Activated naive CD8-positive, alpha-beta T cell treated with anti-CD3 and anti-CD28 coated beads for 36 hours (primary cell): ENCODE data around the gene HDHD2. TPM values are rescaled to one million over a fixed set of nuclear protein-coding genes. Genes with fewer than 3 reads are reported as not detected.
A peak's percentile ranks its signal among the peaks of the same experiment; 100 is the strongest.

Experiments used
- DNase-seq: peaks from one replicate; pipeline ENCODE4 v3.0.0; 2021
- H3K27ac Mint-ChIP-seq: one replicate; pipeline ENCODE4 v1.8.0; 2022; ENCODE audit warnings: mild to moderate bottlenecking, moderate library complexity, mixed read lengths
- H3K27me3 Mint-ChIP-seq: one replicate; pipeline ENCODE4 v1.8.0; 2022; ENCODE audit warnings: mild to moderate bottlenecking, mixed read lengths
- H3K36me3 Mint-ChIP-seq: one replicate; pipeline ENCODE4 v1.8.0; 2021; ENCODE audit warnings: mild to moderate bottlenecking, mixed read lengths
- H3K4me1 Mint-ChIP-seq: one replicate; pipeline ENCODE4 v1.8.0; 2021; ENCODE audit warnings: mixed read lengths
- H3K4me3 Mint-ChIP-seq: one replicate; pipeline ENCODE4 v1.8.0; 2022; ENCODE audit warnings: mild to moderate bottlenecking, moderate library complexity, mixed read lengths
- H3K9me3 Mint-ChIP-seq: one replicate; pipeline ENCODE4 v1.8.0; 2022; ENCODE audit warnings: mixed read lengths
- total RNA-seq, 2 experiments: library from RNA; stranded (reverse); gene quantifications; one replicate each; pipeline ENCODE4 v1.2.3, GENCODE V29; 2021

HDHD2 gene
- total RNA-seq, 2 experiments from 2014 or later, result 23.0 to 25.9 TPM

- Mint-ChIP-seq H3K4me1 (no peaks in the 10 kb centered on the region), H3K4me3 (no peak overlapping the region), H3K27me3 (no peaks in the 10 kb centered on the region), H3K9me3 (no peaks in the 10 kb centered on the region), H3K36me3 (peaks cover 2% of the 10 kb centered on the region), H3K27ac (no peak overlapping the region)
- DNase-seq, result no peak
These were observed 39.6 kb downstream of the HDHD2 start for GRCh38 chr18:47110492-47111274.

DNA sequence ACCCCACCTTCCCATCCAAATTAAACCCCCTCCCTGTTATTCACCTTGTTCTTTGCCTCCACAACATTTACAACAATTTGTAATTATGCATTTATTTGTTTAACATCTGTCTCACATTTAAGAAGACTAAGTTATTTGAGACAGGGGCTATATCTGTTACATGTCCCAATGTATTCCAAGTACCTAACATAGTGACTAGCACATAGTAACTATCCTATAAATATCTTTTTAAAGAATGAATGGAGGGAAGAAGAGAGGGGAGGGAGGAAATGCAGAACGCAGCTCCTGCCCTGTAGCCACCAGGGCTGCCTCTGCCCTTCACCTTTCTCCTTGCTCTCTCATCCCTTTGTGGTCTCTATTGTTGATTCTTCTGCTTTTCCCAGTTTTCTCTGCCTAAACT lies 40.6 kb downstream of the HDHD2 start:
- Mint-ChIP-seq H3K27me3 (no peaks in the 10 kb centered on the region), H3K4me1 (no peaks in the 10 kb centered on the region), H3K4me3 (no peak overlapping the region), H3K9me3 (no peaks in the 10 kb centered on the region), H3K36me3 (peaks cover 2% of the 10 kb centered on the region), H3K27ac (no peak overlapping the region)
- no peak for DNase-seq

DNA sequence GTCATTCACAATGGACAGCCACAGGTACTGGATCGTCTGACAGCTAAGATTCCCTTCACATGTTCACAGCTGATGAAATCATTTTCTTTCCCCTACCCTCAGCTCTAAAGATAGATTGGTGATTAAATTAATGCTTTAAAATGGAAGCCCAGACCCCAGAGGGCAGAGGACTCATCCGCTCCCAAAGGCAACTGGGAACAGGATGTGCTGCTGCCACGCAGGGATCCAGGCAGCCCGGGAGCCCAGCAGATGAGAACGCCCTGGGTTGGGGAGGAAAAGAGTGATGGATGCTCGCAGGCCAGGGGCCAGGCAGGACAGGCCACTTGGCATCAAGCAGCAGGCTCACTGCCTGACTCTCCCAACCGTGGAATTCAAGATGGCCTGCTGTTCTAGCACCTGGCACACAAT lies 41.3 kb downstream of the HDHD2 start:
- no peaks in the 10 kb centered on the region for H3K4me1 Mint-ChIP-seq
- no peak for DNase-seq
- no peak overlapping the region for H3K4me3 Mint-ChIP-seq
- H3K9me3 Mint-ChIP-seq, result no peaks in the 10 kb centered on the region
- H3K36me3 Mint-ChIP-seq, result peaks cover 2% of the 10 kb centered on the region
- H3K27me3 Mint-ChIP-seq, result no peaks in the 10 kb centered on the region
- H3K27ac Mint-ChIP-seq, result no peak overlapping the region

DNA sequence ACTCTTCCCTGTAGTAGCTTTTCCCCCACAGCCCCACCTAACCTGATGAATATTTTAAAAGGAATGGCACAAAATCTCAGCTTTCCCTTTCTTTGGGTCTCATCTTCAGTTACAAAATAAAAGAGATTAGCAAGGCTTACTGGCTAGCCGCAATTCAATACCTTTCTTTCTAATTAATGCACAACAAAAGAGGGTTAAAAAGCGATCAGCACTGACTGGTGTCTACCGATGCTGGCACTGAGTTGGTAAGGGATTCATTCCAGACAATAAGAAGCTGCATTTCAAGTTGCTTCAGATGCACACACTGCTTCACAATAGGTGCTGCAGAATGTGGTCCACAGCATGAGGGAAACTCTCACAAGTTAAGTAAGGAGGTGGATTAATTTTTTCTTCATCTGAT lies 41.9 kb downstream of the HDHD2 start:
- no peaks in the 10 kb centered on the region for H3K4me1 Mint-ChIP-seq
- H3K27me3 Mint-ChIP-seq, result no peaks in the 10 kb centered on the region
- H3K4me3 Mint-ChIP-seq, result no peak overlapping the region
- H3K9me3 Mint-ChIP-seq, result no peaks in the 10 kb centered on the region
- peaks cover 2% of the 10 kb centered on the region for H3K36me3 Mint-ChIP-seq
- no peak overlapping the region for H3K27ac Mint-ChIP-seq
- no peak for DNase-seq

GRCh38 chr18:47100212-47100831 lies 50.0 kb downstream of the HDHD2 start:
- no peaks in the 10 kb centered on the region for H3K27me3 Mint-ChIP-seq
- peak; percentile 37 for DNase-seq
- H3K36me3 Mint-ChIP-seq, result peaks cover 3% of the 10 kb centered on the region
- peaks cover 1% of the 10 kb centered on the region for H3K4me1 Mint-ChIP-seq
- no peaks in the 10 kb centered on the region for H3K9me3 Mint-ChIP-seq
- H3K4me3 Mint-ChIP-seq, result no peak overlapping the region
- no peak overlapping the region for H3K27ac Mint-ChIP-seq

- no peak overlapping the region for H3K27ac Mint-ChIP-seq
- no peaks in the 10 kb centered on the region for H3K9me3 Mint-ChIP-seq
- peaks cover 3% of the 10 kb centered on the region for H3K36me3 Mint-ChIP-seq
- H3K27me3 Mint-ChIP-seq, result no peaks in the 10 kb centered on the region
- no peak overlapping the region for H3K4me3 Mint-ChIP-seq
- peaks cover 1% of the 10 kb centered on the region for H3K4me1 Mint-ChIP-seq
- DNase-seq, result no peak
These were observed 54.5 kb downstream of the HDHD2 start for GRCh38 chr18:47095810-47096209.

DNA sequence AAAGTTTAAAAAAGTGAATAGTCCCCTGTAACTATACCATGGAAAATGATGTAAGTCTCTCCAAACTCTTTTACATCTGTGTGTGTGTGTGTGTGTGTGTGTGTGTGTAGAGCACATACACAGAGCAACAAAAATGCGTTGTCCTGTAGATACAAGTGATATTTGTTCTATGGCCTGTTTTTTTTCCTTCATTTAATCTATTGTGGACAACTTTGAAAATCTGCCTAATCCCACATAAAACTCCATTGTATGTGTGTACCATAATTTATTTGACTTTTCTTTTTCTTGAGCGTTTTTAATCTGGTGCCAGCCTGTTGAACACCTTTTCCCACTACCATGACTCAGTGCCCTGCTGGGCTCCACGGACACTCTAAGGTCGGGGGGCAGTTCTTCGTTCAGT lies 62.6 kb downstream of the HDHD2 start:
- H3K4me1 Mint-ChIP-seq, result no peaks in the 10 kb centered on the region
- H3K9me3 Mint-ChIP-seq, result no peaks in the 10 kb centered on the region

DNA sequence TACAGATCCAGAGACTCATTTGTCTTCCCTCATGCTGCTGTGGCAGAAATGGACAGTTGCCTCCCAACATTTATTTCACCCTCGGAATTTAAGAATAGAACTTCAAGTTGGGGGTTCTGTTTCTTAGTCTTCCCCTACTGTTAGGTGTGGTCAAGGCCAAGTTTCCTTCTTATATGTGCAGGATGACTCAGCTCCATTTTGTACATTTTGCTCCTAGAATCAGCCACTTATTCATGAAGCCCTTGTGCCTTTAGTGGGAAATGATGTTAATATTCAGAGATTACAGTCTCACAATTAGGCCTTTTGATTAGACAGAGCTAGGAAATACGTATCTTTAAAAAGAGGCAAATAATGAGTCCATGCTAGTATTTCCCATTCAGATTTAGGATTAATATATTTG lies 68.7 kb downstream of the HDHD2 start:
- H3K9me3 Mint-ChIP-seq, result no peaks in the 10 kb centered on the region
- no peak overlapping the region for H3K27ac Mint-ChIP-seq
- H3K4me3 Mint-ChIP-seq, result no peak overlapping the region
- peaks cover 4% of the 10 kb centered on the region for H3K4me1 Mint-ChIP-seq
- no peak for DNase-seq
- H3K27me3 Mint-ChIP-seq, result no peaks in the 10 kb centered on the region
- peaks cover 2% of the 10 kb centered on the region for H3K36me3 Mint-ChIP-seq

More for the DNA sequence above, 62.6 kb downstream of the HDHD2 start:
- Mint-ChIP-seq H3K27me3 (no peaks in the 10 kb centered on the region), H3K27ac (no peak overlapping the region), H3K4me3 (no peak overlapping the region), H3K36me3 (peaks cover 4% of the 10 kb centered on the region)
- DNase-seq, result no peak

GRCh38 chr18:47080872-47081271 lies 69.4 kb downstream of the HDHD2 start:
- peaks cover 4% of the 10 kb centered on the region for H3K4me1 Mint-ChIP-seq
- H3K9me3 Mint-ChIP-seq, result no peaks in the 10 kb centered on the region
- DNase-seq, result no peak
- peaks cover 2% of the 10 kb centered on the region for H3K36me3 Mint-ChIP-seq
- no peak overlapping the region for H3K4me3 Mint-ChIP-seq
- no peak overlapping the region for H3K27ac Mint-ChIP-seq
- H3K27me3 Mint-ChIP-seq, result no peaks in the 10 kb centered on the region

DNA sequence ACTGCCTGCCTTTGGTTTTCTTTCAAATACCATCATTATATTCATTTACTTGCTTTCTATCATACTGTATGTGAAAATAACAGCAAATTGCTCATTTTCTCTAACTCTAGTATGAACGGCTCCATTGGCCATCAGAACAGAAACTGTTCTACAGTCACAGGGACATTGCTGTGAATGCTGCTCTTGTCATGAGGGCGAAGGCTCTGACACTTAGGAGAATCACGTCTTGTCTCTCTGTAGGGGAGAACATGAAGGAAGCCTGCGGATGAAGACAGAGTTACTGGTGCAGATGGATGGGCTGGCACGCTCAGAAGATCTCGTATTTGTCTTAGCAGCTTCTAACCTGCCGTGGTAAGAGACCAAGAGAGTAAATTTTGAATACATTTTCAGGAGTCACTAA lies 73.2 kb downstream of the HDHD2 start:
- Mint-ChIP-seq H3K36me3 (no peaks in the 10 kb centered on the region), H3K27me3 (no peaks in the 10 kb centered on the region), H3K4me1 (peaks cover 4% of the 10 kb centered on the region), H3K27ac (no peak overlapping the region), H3K4me3 (no peak overlapping the region), H3K9me3 (no peaks in the 10 kb centered on the region)
- no peak for DNase-seq

- Mint-ChIP-seq H3K36me3 (no peaks in the 10 kb centered on the region), H3K27me3 (no peaks in the 10 kb centered on the region), H3K9me3 (no peaks in the 10 kb centered on the region), H3K4me3 (no peak overlapping the region), H3K4me1 (peaks cover 4% of the 10 kb centered on the region), H3K27ac (no peak overlapping the region)
- no peak for DNase-seq
These were observed 75.0 kb downstream of the HDHD2 start for GRCh38 chr18:47075098-47075883.

GRCh38 chr18:47067648-47068047 lies 82.7 kb downstream of the HDHD2 start:
- no peak for DNase-seq
- Mint-ChIP-seq H3K27me3 (no peaks in the 10 kb centered on the region), H3K4me1 (no peaks in the 10 kb centered on the region), H3K9me3 (no peaks in the 10 kb centered on the region), H3K4me3 (no peak overlapping the region), H3K27ac (no peak overlapping the region), H3K36me3 (no peaks in the 10 kb centered on the region)

GRCh38 chr18:47063096-47063495 lies 87.2 kb downstream of the HDHD2 start:
- H3K4me1 Mint-ChIP-seq, result no peaks in the 10 kb centered on the region
- H3K27me3 Mint-ChIP-seq, result no peaks in the 10 kb centered on the region
- no peak for DNase-seq
- no peak overlapping the region for H3K27ac Mint-ChIP-seq
- H3K36me3 Mint-ChIP-seq, result no peaks in the 10 kb centered on the region
- H3K4me3 Mint-ChIP-seq, result no peak overlapping the region
- H3K9me3 Mint-ChIP-seq, result no peaks in the 10 kb centered on the region

DNA sequence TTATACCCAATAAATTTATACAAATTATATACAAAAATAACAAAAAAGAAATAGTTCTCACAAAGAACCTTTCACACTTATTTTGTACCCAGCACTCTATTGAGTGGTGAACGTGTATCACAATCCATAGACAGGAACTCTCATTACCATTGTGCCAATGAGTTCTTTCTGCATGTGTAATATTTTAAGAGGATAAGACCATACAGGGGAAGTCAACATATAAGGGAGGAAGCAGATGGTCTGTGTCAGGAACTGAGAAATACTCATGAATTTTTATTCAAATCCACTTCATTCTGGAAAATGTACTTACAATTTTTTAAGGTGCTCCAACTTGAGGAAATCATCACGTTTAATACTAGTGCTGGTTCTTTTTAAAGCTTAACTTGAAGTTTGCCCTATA lies 87.8 kb downstream of the HDHD2 start:
- Mint-ChIP-seq H3K27me3 (no peaks in the 10 kb centered on the region), H3K27ac (no peak overlapping the region), H3K9me3 (no peaks in the 10 kb centered on the region), H3K4me1 (no peaks in the 10 kb centered on the region), H3K36me3 (no peaks in the 10 kb centered on the region), H3K4me3 (no peak overlapping the region)
- no peak for DNase-seq
